Measurements from ENCODE around the gene PLCD3. TPM values are rescaled to one million over a fixed set of nuclear protein-coding genes. Genes with fewer than 3 reads are reported as not detected.

Gene PLCD3
- polyA plus RNA-seq, 3 donors from 2014 or later = 0.75 TPM; not detected in 2

- DNase-seq = no peak
- Mint-ChIP-seq H3K36me3 (no peaks in the 10 kb centered on the region), H3K4me3 (no peak overlapping the region), H3K4me1 (no peaks in the 10 kb centered on the region), H3K27me3 (ENCODE audit: low read depth in 3 of 3) (peaks cover 0 to 5% (median 4%) of the 10 kb centered on the region in 3 donors), H3K27ac (peak overlapping the region in 2 of 6 donors; percentile 34 to 62), H3K9me3 (no peaks in the 10 kb centered on the region)
Measured at GRCh38 chr17:45114117-45114932, 18.0 kb downstream of the PLCD3 start.

- DNase-seq = no peak
- Mint-ChIP-seq H3K9me3 (no peaks in the 10 kb centered on the region), H3K4me3 (no peak overlapping the region), H3K4me1 (no peaks in the 10 kb centered on the region), H3K27me3 (ENCODE audit: low read depth in 3 of 3) (peaks cover 0 to 3% (median 1%) of the 10 kb centered on the region in 3 donors), H3K27ac (no peak overlapping the region), H3K36me3 (no peaks in the 10 kb centered on the region)
Measured at GRCh38 chr17:45113424-45113754, 18.9 kb downstream of the PLCD3 start.

GRCh38 chr17:45112559-45113423 lies 19.5 kb downstream of the PLCD3 start:
- DNase-seq = no peak
- Mint-ChIP-seq H3K27me3 (ENCODE audit: low read depth in 3 of 3) (peaks cover 0 to 3% (median 1%) of the 10 kb centered on the region in 3 donors), H3K36me3 (peaks cover 0 to 4% (median 0%) of the 10 kb centered on the region in 3 donors), H3K4me1 (no peaks in the 10 kb centered on the region), H3K9me3 (no peaks in the 10 kb centered on the region), H3K4me3 (no peak overlapping the region), H3K27ac (no peak overlapping the region)

GRCh38 chr17:45111850-45112249 lies 20.5 kb downstream of the PLCD3 start:
- Mint-ChIP-seq H3K27ac (no peak overlapping the region), H3K36me3 (peaks cover 0 to 4% (median 0%) of the 10 kb centered on the region in 3 donors), H3K4me3 (no peak overlapping the region), H3K4me1 (no peaks in the 10 kb centered on the region), H3K27me3 (ENCODE audit: low read depth in 3 of 3) (peaks cover 0 to 1% (median 1%) of the 10 kb centered on the region in 3 donors), H3K9me3 (no peaks in the 10 kb centered on the region)
- DNase-seq = no peak

GRCh38 chr17:45110676-45111611 lies 21.4 kb downstream of the PLCD3 start:
- H3K27ac Mint-ChIP-seq = no peak overlapping the region
- H3K36me3 Mint-ChIP-seq = peaks cover 0 to 5% (median 4%) of the 10 kb centered on the region in 3 donors
- no peak for DNase-seq
- peaks cover 0 to 1% (median 0%) of the 10 kb centered on the region in 3 donors for H3K27me3 Mint-ChIP-seq (ENCODE audit: low read depth in 3 of 3)
- no peaks in the 10 kb centered on the region for H3K4me1 Mint-ChIP-seq
- H3K4me3 Mint-ChIP-seq = no peak overlapping the region
- H3K9me3 Mint-ChIP-seq = no peaks in the 10 kb centered on the region

GRCh38 chr17:45108595-45109521 lies 23.5 kb downstream of the PLCD3 start:
- Mint-ChIP-seq H3K9me3 (no peaks in the 10 kb centered on the region), H3K27me3 (ENCODE audit: low read depth in 3 of 3) (no peaks in the 10 kb centered on the region), H3K4me1 (no peaks in the 10 kb centered on the region), H3K36me3 (peaks cover 0 to 15% (median 4%) of the 10 kb centered on the region in 3 donors), H3K4me3 (no peak overlapping the region), H3K27ac (peak overlapping the region in 4 of 6 donors; percentile 34 to 78 (median 46))
- no peak for DNase-seq

- H3K9me3 Mint-ChIP-seq = no peaks in the 10 kb centered on the region
- H3K36me3 Mint-ChIP-seq = peaks cover 0 to 22% (median 4%) of the 10 kb centered on the region in 3 donors
- no peak overlapping the region for H3K4me3 Mint-ChIP-seq
- H3K27ac Mint-ChIP-seq = peak overlapping the region in 1 of 6 donors; percentile 34
- no peak for DNase-seq
- H3K4me1 Mint-ChIP-seq = no peaks in the 10 kb centered on the region
- no peaks in the 10 kb centered on the region for H3K27me3 Mint-ChIP-seq (ENCODE audit: low read depth in 3 of 3)
Measured at GRCh38 chr17:45108051-45108450, 24.3 kb downstream of the PLCD3 start.

GRCh38 chr17:45107293-45108010 lies 24.9 kb downstream of the PLCD3 start:
- Mint-ChIP-seq H3K27me3 (ENCODE audit: low read depth in 3 of 3) (no peaks in the 10 kb centered on the region), H3K36me3 (peaks cover 5 to 28% (median 5%) of the 10 kb centered on the region in 3 donors), H3K4me3 (no peak overlapping the region), H3K9me3 (no peaks in the 10 kb centered on the region), H3K27ac (no peak overlapping the region), H3K4me1 (no peaks in the 10 kb centered on the region)
- no peak for DNase-seq

GRCh38 chr17:45106582-45106981 lies 25.7 kb downstream of the PLCD3 start:
- H3K27ac Mint-ChIP-seq = peak overlapping the region in 1 of 6 donors; percentile 49
- H3K9me3 Mint-ChIP-seq = no peaks in the 10 kb centered on the region
- H3K36me3 Mint-ChIP-seq = peaks cover 7 to 37% (median 12%) of the 10 kb centered on the region in 3 donors
- no peaks in the 10 kb centered on the region for H3K4me1 Mint-ChIP-seq
- no peaks in the 10 kb centered on the region for H3K27me3 Mint-ChIP-seq (ENCODE audit: low read depth in 3 of 3)
- H3K4me3 Mint-ChIP-seq = no peak overlapping the region
- no peak for DNase-seq

GRCh38 chr17:45106096-45106495 lies 26.2 kb downstream of the PLCD3 start:
- no peak for DNase-seq
- Mint-ChIP-seq H3K27ac (no peak overlapping the region), H3K9me3 (no peaks in the 10 kb centered on the region), H3K36me3 (peaks cover 7 to 37% (median 12%) of the 10 kb centered on the region in 3 donors), H3K4me3 (no peak overlapping the region), H3K4me1 (no peaks in the 10 kb centered on the region), H3K27me3 (ENCODE audit: low read depth in 3 of 3) (no peaks in the 10 kb centered on the region)

GRCh38 chr17:45104907-45105624 lies 27.2 kb downstream of the PLCD3 start:
- no peak for DNase-seq
- Mint-ChIP-seq H3K27ac (no peak overlapping the region), H3K27me3 (ENCODE audit: low read depth in 3 of 3) (no peaks in the 10 kb centered on the region), H3K4me1 (no peaks in the 10 kb centered on the region), H3K9me3 (no peaks in the 10 kb centered on the region), H3K4me3 (no peak overlapping the region), H3K36me3 (peaks cover 7 to 37% (median 12%) of the 10 kb centered on the region in 3 donors)

Measured in immature natural killer cell (primary cell).